ENCODE measurements around the gene PLXDC2.

DNA sequence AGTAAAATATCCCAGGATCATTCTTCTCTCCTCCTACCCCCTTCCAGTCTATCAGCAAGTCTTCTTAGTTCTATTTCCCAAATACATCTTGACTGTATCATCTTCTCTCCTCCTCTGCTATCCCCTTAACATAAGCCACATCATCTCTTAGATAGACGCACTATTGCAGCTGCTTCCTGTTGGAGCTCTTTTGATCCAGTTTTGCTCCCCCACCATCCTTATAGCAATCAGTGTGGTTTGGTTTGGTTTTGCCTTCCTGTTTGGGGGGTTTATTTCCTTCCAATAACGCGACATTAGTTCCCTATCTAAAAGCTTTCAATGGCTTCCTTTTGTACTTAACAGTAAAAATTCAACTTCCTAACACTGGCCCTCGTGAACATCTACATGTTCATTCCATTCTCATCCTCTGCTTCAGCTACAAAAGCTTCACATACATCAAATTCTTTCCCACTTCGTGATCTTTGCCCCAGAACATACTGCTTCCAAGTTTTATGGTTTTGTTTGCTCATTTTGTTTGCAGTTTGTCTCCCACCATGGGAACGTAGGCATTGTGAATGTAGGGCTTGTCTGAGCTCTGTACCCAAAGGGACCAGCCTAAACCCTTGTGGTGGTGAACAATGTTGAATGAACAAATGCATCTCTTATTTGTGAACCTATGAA, 33.7 kb upstream of the PLXDC2 start:
- TF ChIP-seq, protein P1, sequence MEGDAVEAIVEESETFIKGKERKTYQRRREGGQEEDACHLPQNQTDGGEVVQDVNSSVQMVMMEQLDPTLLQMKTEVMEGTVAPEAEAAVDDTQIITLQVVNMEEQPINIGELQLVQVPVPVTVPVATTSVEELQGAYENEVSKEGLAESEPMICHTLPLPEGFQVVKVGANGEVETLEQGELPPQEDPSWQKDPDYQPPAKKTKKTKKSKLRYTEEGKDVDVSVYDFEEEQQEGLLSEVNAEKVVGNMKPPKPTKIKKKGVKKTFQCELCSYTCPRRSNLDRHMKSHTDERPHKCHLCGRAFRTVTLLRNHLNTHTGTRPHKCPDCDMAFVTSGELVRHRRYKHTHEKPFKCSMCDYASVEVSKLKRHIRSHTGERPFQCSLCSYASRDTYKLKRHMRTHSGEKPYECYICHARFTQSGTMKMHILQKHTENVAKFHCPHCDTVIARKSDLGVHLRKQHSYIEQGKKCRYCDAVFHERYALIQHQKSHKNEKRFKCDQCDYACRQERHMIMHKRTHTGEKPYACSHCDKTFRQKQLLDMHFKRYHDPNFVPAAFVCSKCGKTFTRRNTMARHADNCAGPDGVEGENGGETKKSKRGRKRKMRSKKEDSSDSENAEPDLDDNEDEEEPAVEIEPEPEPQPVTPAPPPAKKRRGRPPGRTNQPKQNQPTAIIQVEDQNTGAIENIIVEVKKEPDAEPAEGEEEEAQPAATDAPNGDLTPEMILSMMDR (conservative IDR thresholded peaks at IDR 0.05 in 1 of 2, IDR thresholded peaks at IDR 0.05 in 1 of 2; ENCODE audit: extremely low read depth in 1 of 2, insufficient read depth in 1 of 2, low read depth in 1 of 2, low read length in 2 of 2): no peak
- TF ChIP-seq EZH2 (IDR thresholded peaks at IDR 0.05; ENCODE audit: borderline replicate concordance, low read length): no peak

All from mammary epithelial cell (primary cell).